Neuronal stem cell (in vitro differentiated cells): ENCODE data around the gene TSNAX.

ENCODE experiments used
- DNase-seq: peaks from one replicate; pipeline ENCODE4 v3.0.0-alpha.2; 2013; ENCODE audit warnings: low spot score
- H2AFZ ChIP-seq: one replicate; pipeline ENCODE4 v1.6.1; 2013; ENCODE audit warnings: mild to moderate bottlenecking, low read length, inconsistent platforms
- H2AK5ac ChIP-seq: 2 replicates; pipeline ENCODE4 v1.6.1; 2013; ENCODE audit warnings: low read depth, mild to moderate bottlenecking, inconsistent platforms, low read length, moderate library complexity, mixed read lengths
- H2BK120ac ChIP-seq: 2 replicates; pipeline ENCODE4 v1.6.1; 2013; ENCODE audit warnings: low read depth, mild to moderate bottlenecking, inconsistent platforms, low read length, moderate library complexity, mixed read lengths
- H2BK12ac ChIP-seq: one replicate; pipeline ENCODE4 v1.6.1; 2013; ENCODE audit warnings: low read length, inconsistent platforms
- H2BK15ac ChIP-seq: 2 replicates; pipeline ENCODE4 v1.6.1; 2013; ENCODE audit warnings: mild to moderate bottlenecking, low read length, inconsistent platforms, mixed read lengths
- H2BK5ac ChIP-seq: one replicate; pipeline ENCODE4 v1.6.1; 2013; ENCODE audit warnings: inconsistent platforms, mild to moderate bottlenecking, low read length, moderate library complexity
- H3K14ac ChIP-seq: one replicate; pipeline ENCODE4 v1.6.1; 2013; ENCODE audit warnings: low read length, inconsistent platforms
- H3K18ac ChIP-seq: 2 replicates; pipeline ENCODE4 v1.6.1; 2013; ENCODE audit warnings: low read length, inconsistent platforms
- H3K23ac ChIP-seq: 2 replicates; pipeline ENCODE4 v1.6.1; 2013; ENCODE audit warnings: low read depth, mild to moderate bottlenecking, mixed read lengths, low read length, inconsistent platforms; ENCODE audit not compliant: poor library complexity
- H3K27ac ChIP-seq: replicated peaks from 3 replicates; pipeline ENCODE4 v1.5.1; 2013; ENCODE audit warnings: low read length, inconsistent platforms
- H3K27me3 ChIP-seq, 3 experiments: 2 replicates each; pipeline ENCODE4 v1.6.1; 2013; ENCODE audit warnings: low read length in 3 of 3, mild to moderate bottlenecking in 2 of 3, inconsistent platforms in 1 of 3, low read depth in 1 of 3, mixed read lengths in 1 of 3, moderate library complexity in 1 of 3; ENCODE audit not compliant: control insufficient read depth in 3 of 3, insufficient read depth in 3 of 3
- H3K36me3 ChIP-seq, 2 donors: replicated peaks in 1 of 2; 2 replicates each; pipeline ENCODE4 v1.6.1; 2013; ENCODE audit warnings: low read length in 2 of 2; ENCODE audit not compliant: control insufficient read depth in 2 of 2, insufficient read depth in 2 of 2
- H3K4ac ChIP-seq: 2 replicates; pipeline ENCODE4 v1.6.1; 2013; ENCODE audit warnings: inconsistent platforms, mild to moderate bottlenecking, low read length, moderate library complexity
- H3K4me1 ChIP-seq, 2 donors: 1 replicate in 1 of 2; 2 replicates in 1 of 2; pipeline ENCODE4 v1.6.1; 2013; ENCODE audit warnings: low read length in 2 of 2, low read depth in 1 of 2; ENCODE audit not compliant: control insufficient read depth in 2 of 2, insufficient read depth in 1 of 2
- H3K4me2 ChIP-seq: one replicate; pipeline ENCODE4 v1.6.1; 2013; ENCODE audit warnings: mild to moderate bottlenecking, low read length, inconsistent platforms; ENCODE audit not compliant: insufficient read depth, poor library complexity, severe bottlenecking
- H3K4me3 ChIP-seq, 2 donors: 2 replicates each; pipeline ENCODE4 v1.5.1; 2013; ENCODE audit warnings: low read length in 2 of 2, mild to moderate bottlenecking in 2 of 2, inconsistent platforms in 1 of 2, moderate library complexity in 1 of 2
- H3K79me1 ChIP-seq: one replicate; pipeline ENCODE4 v1.6.1; 2013; ENCODE audit warnings: low read depth, mild to moderate bottlenecking, inconsistent platforms, low read length, moderate library complexity
- H3K9ac ChIP-seq: one replicate; pipeline ENCODE4 v1.6.1; 2013; ENCODE audit warnings: mild to moderate bottlenecking, low read depth, low read length, inconsistent platforms; ENCODE audit not compliant: poor library complexity
- H3K9me3 ChIP-seq, 2 donors: replicated peaks in 1 of 2; 2 replicates each; pipeline versions ENCODE3 to v1.6.1; 2013; ENCODE audit warnings: low read length in 2 of 2, mild to moderate bottlenecking in 2 of 2, inconsistent platforms in 1 of 2, low read depth in 1 of 2, mixed read lengths in 1 of 2, moderate library complexity in 1 of 2; ENCODE audit not compliant: control insufficient read depth in 2 of 2, insufficient read depth in 1 of 2
- H4K8ac ChIP-seq: one replicate; pipeline ENCODE4 v1.6.1; 2013; ENCODE audit warnings: low read depth, mild to moderate bottlenecking, inconsistent platforms, low read length, moderate library complexity
- H4K91ac ChIP-seq: one replicate; pipeline ENCODE4 v1.6.1; 2013; ENCODE audit warnings: low read length, low read depth, mild to moderate bottlenecking, inconsistent platforms; ENCODE audit not compliant: poor library complexity
- WGBS, 2 donors: extraction: QIAGEN DNeasy Blood & Tissue Kit; methylation state at CpG; one replicate each; pipeline ENCODE4 v1.1.7; 2013; ENCODE audit warnings: missing lambda C conversion rate in 2 of 2, mixed read lengths in 1 of 2; ENCODE audit not compliant: insufficient read length in 2 of 2, insufficient replicate concordance in 1 of 2; ENCODE audit errors: extremely low coverage in 2 of 2; 5-methylcytosine and 5-hydroxymethylcytosine counted together

TSNAX gene

DNA sequence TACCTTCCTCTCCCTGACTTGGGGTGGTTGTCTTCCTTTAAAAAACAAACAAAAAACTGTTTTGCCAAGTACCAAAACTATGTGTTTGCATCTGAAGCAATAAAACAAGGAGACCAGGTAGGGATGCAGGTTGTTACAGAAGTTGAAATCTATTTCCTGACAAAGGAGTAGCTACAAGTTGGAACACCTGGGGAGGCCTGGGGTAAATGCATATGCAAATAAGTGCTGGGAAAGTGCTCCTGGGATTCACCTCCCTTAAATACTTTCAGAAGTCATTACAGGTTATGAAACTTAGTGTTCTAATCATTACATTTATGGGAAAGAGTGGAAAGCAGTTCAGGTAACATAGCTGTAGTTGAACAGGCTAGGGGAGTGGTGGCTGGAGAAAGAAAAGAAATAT is 1.9 kb upstream of the TSNAX start:
- no peak overlapping the region for H2BK5ac ChIP-seq
- peak overlapping the region; percentile 91 for H2AFZ ChIP-seq
- no peak overlapping the region for H2AK5ac ChIP-seq
- no peaks in the 10 kb centered on the region for H3K27me3 ChIP-seq
- H3K4me1 ChIP-seq, result peaks cover 6 to 10% of the 10 kb centered on the region in 2 donors
- H4K8ac ChIP-seq, result no peak overlapping the region
- no peak overlapping the region for H3K14ac ChIP-seq
- no peak overlapping the region for H3K4me2 ChIP-seq
- peaks cover 5 to 19% of the 10 kb centered on the region in 2 donors for H3K36me3 ChIP-seq
- H2BK12ac ChIP-seq, result no peak overlapping the region
- H3K4me3 ChIP-seq, result no peak overlapping the region
- H4K91ac ChIP-seq, result no peak overlapping the region
- no peak overlapping the region for H3K9ac ChIP-seq
- H2BK15ac ChIP-seq, result no peak overlapping the region
- no peak overlapping the region for H3K27ac ChIP-seq
- DNase-seq, result no peak
- no peak overlapping the region for H3K18ac ChIP-seq
- H3K23ac ChIP-seq, result no peak overlapping the region
- H3K4ac ChIP-seq, result no peak overlapping the region
- no peak overlapping the region for H2BK120ac ChIP-seq
- H3K9me3 ChIP-seq, result no peaks in the 10 kb centered on the region
- peaks cover 2% of the 10 kb centered on the region for H3K79me1 ChIP-seq

GRCh38 chr1:231527586-231528171 is 790 bp upstream of the TSNAX start:
- Histone ChIP-seq H3K79me1 (peaks cover 5% of the 10 kb centered on the region), H4K8ac (no peak overlapping the region), H2BK120ac (no peak overlapping the region), H3K4me3 (peak overlapping the region; percentile 55 to 90), H2BK12ac (no peak overlapping the region), H3K27ac (no peak overlapping the region), H3K36me3 (peaks cover 7 to 31% of the 10 kb centered on the region in 2 donors), H2BK5ac (no peak overlapping the region), H3K4me1 (peaks cover 6 to 10% of the 10 kb centered on the region in 2 donors), H3K27me3 (no peaks in the 10 kb centered on the region), H3K4ac (no peak overlapping the region), H3K14ac (no peak overlapping the region), H3K9me3 (no peaks in the 10 kb centered on the region), H3K9ac (no peak overlapping the region), H2AK5ac (no peak overlapping the region), H3K23ac (no peak overlapping the region), H2BK15ac (no peak overlapping the region), H3K4me2 (peak overlapping the region; percentile 39), H2AFZ (peak overlapping the region; percentile 91), H4K91ac (no peak overlapping the region), H3K18ac (no peak overlapping the region)
- WGBS, 2 donors, result no CpG with 5 or more reads among the region's 15 CpGs
- no peak for DNase-seq

DNA sequence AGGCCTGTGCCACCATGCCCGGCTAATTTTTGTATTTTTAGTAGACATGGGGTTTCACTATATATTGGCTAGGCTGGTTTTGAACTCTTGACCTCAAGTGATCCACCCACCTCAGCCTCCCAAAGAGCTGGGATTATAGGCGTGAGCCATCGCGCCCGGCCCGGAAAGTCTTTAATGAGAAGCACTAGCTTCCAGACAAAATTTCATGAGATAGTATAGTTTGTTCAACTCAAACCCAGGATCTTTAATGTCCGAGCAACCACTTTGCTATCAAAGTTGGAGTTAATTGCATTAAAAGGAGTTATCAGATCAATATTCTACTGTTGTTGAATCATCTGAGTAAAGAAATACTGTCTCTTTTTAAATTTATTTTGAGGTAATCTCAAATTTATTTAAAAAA is 4.8 kb downstream of the TSNAX start:
- Histone ChIP-seq H3K4me2 (no peak overlapping the region), H3K27ac (no peak overlapping the region), H4K8ac (no peak overlapping the region), H4K91ac (no peak overlapping the region), H3K4ac (no peak overlapping the region), H2BK5ac (no peak overlapping the region), H2AFZ (no peak overlapping the region), H2BK15ac (no peak overlapping the region), H2BK12ac (no peak overlapping the region), H3K36me3 (peaks cover 11 to 84% of the 10 kb centered on the region in 2 donors), H2BK120ac (no peak overlapping the region), H3K9ac (no peak overlapping the region), H3K4me3 (no peak overlapping the region), H2AK5ac (no peak overlapping the region), H3K14ac (no peak overlapping the region), H3K27me3 (no peaks in the 10 kb centered on the region), H3K18ac (no peak overlapping the region), H3K4me1 (peaks cover 3 to 8% of the 10 kb centered on the region in 2 donors), H3K79me1 (peaks cover 5% of the 10 kb centered on the region), H3K9me3 (no peaks in the 10 kb centered on the region), H3K23ac (no peak overlapping the region)
- no CpG with 5 or more reads among the region's 7 CpGs for WGBS, 2 donors
- no peak for DNase-seq

- Histone ChIP-seq H3K4me1 (peaks cover 3% of the 10 kb centered on the region in 2 donors), H3K36me3 (peaks cover 16 to 95% of the 10 kb centered on the region in 2 donors), H3K14ac (no peak overlapping the region), H4K8ac (no peak overlapping the region), H3K79me1 (peaks cover 4% of the 10 kb centered on the region), H2AFZ (no peak overlapping the region), H3K18ac (no peak overlapping the region), H3K9me3 (peaks cover 0 to 8% of the 10 kb centered on the region in 2 donors), H3K27me3 (no peaks in the 10 kb centered on the region), H2BK5ac (no peak overlapping the region), H2BK12ac (no peak overlapping the region), H3K9ac (no peak overlapping the region), H3K4me2 (no peak overlapping the region), H2BK15ac (no peak overlapping the region), H4K91ac (no peak overlapping the region), H3K4me3 (no peak overlapping the region), H3K23ac (no peak overlapping the region), H2AK5ac (no peak overlapping the region), H3K4ac (no peak overlapping the region), H2BK120ac (no peak overlapping the region), H3K27ac (no peak overlapping the region)
- 100% methylated on average over 2 of the region's 4 CpGs; no CpG with 5 or more reads in 1 of the 2 donors for WGBS, 2 donors
- DNase-seq, result no peak
Observed at GRCh38 chr1:231534703-231535159, 6.3 kb downstream of the TSNAX start.
